Activated CD4-positive, CD25-positive, alpha-beta regulatory T cell treated with anti-CD3 and anti-CD28 coated beads, Interleukin-2, amount 50 U/mL, for 16 hours (primary cell): ENCODE results near the gene MIPOL1.
"Not testable (repeated sequence)": the region's sequence is repeated elsewhere in the genome, so short reads cannot be mapped to it uniquely, and the experiment has no call there.

ENCODE experiments used
- DNase-seq: peaks from one replicate; pipeline ENCODE4 v3.0.0-alpha.2; 2020; ENCODE audit warnings: low read depth, low spot score

Gene MIPOL1

GRCh38 chr14:37452323-37452722 is 254.6 kb downstream of the MIPOL1 start:
- DNase-seq: no peak

GRCh38 chr14:37453985-37454384 is 256.2 kb downstream of the MIPOL1 start:
- no peak for DNase-seq

- DNase-seq: no peak
Measured at GRCh38 chr14:37457334-37457733, 259.6 kb downstream of the MIPOL1 start.

- DNase-seq: not testable (repeated sequence)
Measured at GRCh38 chr14:37462426-37462825, 264.7 kb downstream of the MIPOL1 start.

GRCh38 chr14:37464192-37464858 is 266.6 kb downstream of the MIPOL1 start:
- no peak for DNase-seq

GRCh38 chr14:37466003-37466622 is 268.4 kb downstream of the MIPOL1 start:
- DNase-seq: no peak

- no peak for DNase-seq
Measured at GRCh38 chr14:37466623-37467088, 268.9 kb downstream of the MIPOL1 start.

- no peak for DNase-seq
Measured at GRCh38 chr14:37469650-37470049, 271.9 kb downstream of the MIPOL1 start.

- DNase-seq: no peak
Measured at GRCh38 chr14:37470251-37470650, 272.5 kb downstream of the MIPOL1 start.

- no peak for DNase-seq
Measured at GRCh38 chr14:37472906-37473305, 275.2 kb downstream of the MIPOL1 start.

GRCh38 chr14:37474191-37474590 is 276.5 kb downstream of the MIPOL1 start:
- no peak for DNase-seq

- DNase-seq: no peak
Measured at GRCh38 chr14:37480446-37481290, 282.9 kb downstream of the MIPOL1 start.

GRCh38 chr14:37482428-37482827 is 284.7 kb downstream of the MIPOL1 start:
- DNase-seq: no peak

GRCh38 chr14:37483672-37484071 is 285.9 kb downstream of the MIPOL1 start:
- no peak for DNase-seq

GRCh38 chr14:37490607-37491006 is 292.9 kb downstream of the MIPOL1 start:
- no peak for DNase-seq

- no peak for DNase-seq
Measured at GRCh38 chr14:37491076-37491475, 293.3 kb downstream of the MIPOL1 start.

- no peak for DNase-seq
Measured at GRCh38 chr14:37493606-37494005, 295.9 kb downstream of the MIPOL1 start.

GRCh38 chr14:37497422-37497821 is 299.7 kb downstream of the MIPOL1 start:
- no peak for DNase-seq

- DNase-seq: no peak
Measured at GRCh38 chr14:37501877-37502276, 304.1 kb downstream of the MIPOL1 start.

GRCh38 chr14:37508503-37508902 is 310.8 kb downstream of the MIPOL1 start:
- DNase-seq: no peak

- no peak for DNase-seq
Measured at GRCh38 chr14:37512173-37512572, 314.4 kb downstream of the MIPOL1 start.

- no peak for DNase-seq
Measured at GRCh38 chr14:37515771-37516170, 318.0 kb downstream of the MIPOL1 start.
